Activated CD4-positive, alpha-beta T cell treated with anti-CD3 and anti-CD28 coated beads, Interleukin-2, amount 50 U/mL, for 24 hours (primary cell): ENCODE data around the gene ABHD14A.
"Not testable (repeated sequence)": the region's sequence is repeated elsewhere in the genome, so short reads cannot be mapped to it uniquely, and the experiment has no call there.

ENCODE experiments used
- DNase-seq, 2 donors: peaks; one replicate each; pipeline ENCODE4 v3.0.0-alpha.2; 2020; ENCODE audit warnings: low read depth in 1 of 2, low spot score in 1 of 2

Gene ABHD14A

DNA sequence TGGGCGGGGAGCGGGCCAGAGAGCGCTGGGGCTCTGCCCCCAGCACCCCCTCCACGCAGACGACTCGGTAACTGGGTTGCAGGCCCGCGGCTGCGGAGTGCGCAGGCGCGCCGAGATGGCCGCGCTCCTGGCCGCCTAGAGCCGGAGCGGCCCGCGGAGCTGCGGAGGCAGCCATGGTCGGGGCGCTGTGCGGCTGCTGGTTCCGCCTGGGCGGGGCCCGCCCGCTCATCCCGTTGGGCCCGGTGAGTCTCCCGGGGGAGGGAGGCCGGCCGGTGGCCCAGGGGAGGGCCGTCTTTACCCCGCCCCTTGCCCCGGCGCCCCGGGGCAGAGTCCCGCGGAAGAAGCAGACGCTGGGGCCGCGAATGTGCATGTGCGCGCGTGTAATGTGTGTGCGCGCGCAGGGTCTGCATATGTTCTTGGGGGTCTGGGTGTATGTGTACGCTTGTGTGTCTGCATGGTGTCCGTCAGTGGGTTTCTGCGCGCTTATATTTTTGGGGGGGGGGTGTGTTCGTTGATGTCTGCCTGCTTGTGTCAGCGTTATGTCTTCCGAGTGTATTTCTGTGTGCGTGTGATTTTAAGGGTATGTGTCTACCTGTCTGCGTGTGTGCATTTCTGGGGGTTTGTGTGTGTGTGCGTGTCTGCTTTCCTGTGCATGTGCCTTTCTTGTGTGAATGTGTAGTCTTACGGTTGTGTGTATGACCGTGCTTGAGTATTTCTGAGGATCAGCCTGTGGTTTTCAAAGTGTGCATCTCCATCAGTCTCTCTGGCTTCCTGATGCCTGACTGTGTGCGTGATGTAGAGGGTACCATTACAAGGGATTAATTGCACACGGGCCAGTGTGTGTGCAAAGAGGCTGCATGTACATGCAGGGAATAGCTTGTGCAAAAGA lies at the start of gene ABHD14A:
Gene ABHD14A, plus strand, starts transcription at position 102 of the 889 bp plus-strand sequence. Its CDS starts 72 bp downstream, at position 174.
- peak in 1 of 2 donors; percentile 56 for DNase-seq

DNA sequence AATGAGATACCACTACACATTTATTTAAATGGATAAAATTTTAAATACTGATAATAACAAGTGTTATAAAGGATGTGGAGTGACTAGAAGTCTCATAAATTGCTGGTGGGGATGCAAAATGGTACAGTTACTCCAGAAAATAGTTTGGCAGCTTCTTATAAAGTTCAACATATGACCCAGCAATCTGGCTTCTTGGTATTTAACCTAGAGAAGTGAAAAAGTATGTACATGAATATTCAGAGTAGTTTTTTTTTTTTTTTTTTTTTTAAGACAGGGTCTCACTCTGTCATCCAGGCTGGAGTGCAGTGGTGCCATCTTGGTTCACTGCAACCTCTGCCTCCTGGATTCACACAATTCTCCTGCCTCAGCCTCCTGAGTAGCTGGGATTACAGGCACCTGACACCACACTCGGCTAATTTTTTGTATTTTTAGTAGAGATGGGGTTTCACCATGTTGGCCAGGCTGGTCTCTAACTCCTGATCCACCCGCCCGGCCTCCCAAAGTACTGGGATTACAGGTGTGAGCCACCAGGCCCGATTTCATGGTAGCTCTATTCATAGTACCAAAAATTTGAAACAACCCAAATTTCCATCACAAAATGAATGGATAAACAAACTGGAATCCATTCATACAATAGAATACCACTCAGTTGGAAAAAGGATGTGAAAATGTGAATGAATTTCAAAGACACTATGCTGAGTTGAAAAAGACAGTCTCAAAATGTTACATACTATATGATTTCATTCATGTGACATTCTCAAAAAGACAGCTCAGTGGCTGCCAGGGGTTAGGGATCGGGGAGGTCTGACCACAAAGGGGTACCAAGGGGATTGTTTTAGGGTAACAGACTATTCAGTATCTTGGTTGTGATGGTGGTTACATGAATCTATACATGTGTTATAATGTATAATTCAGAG lies 47.5 kb upstream of the ABHD14A start:
- DNase-seq = no peak

DNA sequence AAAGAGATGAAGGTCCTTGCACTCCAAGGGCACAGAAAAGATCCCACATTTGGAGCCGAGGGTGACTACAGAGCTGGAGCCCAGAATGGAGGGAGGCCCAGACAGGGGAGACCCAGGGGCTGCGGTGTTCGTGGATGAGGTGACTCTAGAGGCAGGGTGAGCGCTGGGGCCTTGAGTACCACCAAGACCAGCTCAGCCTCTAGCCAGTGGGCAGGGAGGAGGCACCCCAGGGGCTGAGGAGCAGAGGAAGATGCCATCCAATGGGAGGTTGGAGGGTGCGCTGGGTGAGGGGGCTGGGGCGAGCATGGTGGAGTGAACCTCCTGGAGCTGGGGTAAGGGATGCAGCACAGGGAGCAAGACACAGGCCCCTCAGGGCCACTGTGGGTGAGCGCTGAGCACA lies 46.4 kb upstream of the ABHD14A start:
- DNase-seq = no peak

DNA sequence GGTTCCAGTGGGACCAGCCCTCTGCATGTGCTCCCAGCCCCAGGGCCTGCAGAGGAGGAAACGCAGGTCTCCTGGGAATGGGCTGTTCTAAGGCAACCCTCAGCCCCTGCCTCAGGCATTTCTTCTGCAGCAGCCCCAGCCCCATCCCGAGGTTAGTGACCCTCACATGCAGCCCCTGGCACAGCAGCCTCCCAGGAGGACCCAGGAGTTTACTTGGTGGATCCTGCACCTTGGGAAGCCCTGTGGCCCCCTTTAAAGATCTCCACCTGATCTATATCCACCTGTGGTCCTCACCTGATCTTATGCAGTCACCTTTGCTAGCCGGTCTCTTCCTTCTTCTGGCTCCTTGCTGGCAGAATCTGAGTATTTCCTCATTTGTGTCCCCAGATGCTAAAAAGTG lies 45.9 kb upstream of the ABHD14A start:
- not testable (repeated sequence) for DNase-seq

DNA sequence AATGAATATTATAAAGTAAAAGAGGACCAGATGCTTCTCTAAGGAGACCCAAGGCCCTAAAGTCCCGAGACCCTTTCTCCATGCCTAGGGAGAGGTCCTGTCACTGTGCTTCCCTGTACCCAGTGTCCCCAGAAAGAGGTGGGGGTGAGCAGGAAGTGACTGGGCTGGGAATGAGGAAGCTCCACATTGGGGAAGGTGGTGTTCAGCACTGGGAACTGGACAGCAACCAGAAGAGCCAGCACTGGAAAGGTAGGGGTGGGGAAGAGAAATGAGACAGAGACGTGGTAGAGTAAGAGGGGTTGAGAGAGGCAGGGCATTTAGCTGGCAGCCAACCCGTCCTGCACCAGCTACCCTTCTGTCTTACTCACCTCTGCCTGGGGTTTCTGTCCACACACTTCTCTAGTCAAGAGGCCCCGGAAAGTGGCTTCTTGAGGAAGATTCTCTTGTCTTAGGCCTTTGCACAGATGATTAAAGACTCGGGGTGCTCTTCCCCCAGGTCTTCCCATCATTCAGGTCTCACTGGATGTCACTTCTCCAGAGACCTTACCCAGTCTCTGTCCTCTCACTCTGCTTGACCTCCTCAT lies 45.4 kb upstream of the ABHD14A start:
- no peak for DNase-seq

DNA sequence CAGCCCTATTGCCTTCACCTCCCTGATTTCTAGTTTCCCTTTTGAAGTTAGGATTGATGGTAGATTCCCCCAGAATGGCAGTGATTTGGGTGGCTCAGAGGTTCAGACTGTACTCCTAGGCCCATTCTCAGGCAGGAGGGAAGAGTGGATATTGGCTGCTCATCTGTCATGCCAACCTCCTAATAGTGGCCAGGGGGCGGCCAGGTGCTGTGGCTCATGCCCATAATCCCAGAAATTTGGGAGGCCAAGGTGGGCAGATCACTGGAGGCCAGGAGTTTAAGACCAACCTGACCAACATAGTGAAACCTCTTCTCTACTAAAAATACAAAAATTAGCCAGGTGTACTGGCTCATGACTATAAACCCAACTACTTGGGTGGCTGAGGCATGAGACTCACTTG lies 44.4 kb upstream of the ABHD14A start:
- no peak for DNase-seq

DNA sequence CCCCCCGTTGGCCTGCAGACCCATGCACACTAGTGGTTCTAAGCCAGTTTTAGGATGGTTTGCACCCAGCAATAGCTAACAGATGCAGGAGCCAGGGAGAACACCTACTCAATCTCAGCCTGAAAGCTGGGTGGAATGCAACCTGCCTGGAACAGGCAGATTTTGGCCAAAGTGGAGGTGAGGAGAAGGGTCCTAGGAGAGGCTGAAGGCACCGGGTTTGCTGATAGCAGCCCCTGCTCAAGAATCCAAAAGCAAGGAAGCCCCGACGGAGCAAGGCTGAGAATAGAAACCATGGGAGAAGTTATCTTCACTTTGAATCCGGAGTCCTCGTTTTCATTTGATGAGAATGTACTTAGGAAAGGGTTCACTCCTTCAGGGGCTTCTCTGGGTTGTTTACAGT lies 43.1 kb upstream of the ABHD14A start:
- DNase-seq = no peak

DNA sequence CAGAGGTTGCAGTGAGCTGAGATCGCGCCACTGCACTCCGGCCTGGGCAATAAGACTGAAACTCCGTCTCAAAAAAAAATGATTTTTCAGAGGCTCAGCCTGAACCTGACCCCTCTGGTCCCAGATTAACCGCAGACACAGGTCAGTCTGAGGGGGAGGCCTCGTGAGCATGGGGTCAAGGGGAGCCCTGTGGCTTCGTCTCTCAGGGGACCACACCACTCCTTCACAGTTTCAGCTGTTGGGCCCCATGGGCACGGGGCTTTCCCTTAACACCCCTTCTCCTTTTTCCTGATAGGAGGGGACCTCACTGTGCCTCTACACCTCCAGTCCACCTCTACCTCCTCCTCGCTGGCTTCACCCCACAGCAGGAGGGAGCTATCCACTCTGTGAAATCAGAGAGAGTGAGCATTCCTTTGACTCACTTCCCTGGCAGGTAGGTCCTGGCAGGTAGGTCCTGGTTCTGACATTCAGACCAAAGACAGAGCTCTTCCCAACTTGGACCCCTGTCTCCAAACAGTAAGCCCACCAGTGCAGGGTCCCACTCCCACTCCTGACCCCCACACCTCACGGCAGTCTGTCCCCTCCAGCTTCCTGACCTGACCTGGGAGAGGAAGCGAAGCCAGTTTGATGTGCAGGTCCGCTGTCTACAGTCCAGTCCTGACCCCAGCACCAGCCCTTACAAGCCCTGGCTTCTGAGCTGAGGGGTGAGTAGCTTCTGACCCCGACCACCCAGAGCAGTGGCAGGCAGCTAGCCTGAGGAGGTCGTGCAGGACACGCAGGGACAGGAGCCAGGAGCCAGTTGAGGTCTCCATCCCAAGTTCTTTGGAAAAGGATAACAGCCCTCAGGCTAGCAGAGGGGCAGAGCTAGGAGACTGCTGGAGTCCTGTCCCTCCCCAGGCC lies 42.1 kb upstream of the ABHD14A start:
- no peak for DNase-seq

DNA sequence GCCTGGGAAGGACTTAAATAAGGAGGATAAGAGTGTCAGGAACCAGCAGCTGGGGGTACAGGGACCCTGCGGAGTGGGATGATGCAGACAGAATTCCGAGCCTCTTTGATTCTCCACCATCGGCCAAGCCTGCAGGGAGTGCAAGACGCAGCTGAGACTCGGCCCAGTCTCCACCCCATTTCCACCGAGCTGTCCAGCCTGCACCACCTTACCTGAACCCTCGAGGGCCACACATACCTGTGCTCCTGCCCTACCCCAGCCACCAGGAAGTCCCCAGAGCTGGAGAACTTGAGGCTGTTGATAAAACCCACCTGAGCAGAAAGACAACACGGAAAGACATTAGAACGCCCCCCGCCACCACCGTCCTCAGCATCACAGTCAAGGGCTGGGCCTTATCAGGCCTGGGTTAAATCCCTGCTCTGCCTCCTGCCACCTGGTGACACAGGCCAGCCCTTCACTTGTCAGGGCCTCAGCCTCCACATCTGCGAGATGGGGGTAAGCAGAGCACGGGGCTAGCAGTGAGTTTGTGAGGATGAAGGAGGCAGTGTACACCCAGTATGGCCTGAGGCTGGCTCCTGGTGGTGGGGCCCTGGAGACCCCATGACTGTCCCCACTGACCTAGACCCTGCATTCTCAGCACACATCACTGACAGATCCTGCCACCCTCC lies 41.3 kb upstream of the ABHD14A start:
- DNase-seq = no peak

DNA sequence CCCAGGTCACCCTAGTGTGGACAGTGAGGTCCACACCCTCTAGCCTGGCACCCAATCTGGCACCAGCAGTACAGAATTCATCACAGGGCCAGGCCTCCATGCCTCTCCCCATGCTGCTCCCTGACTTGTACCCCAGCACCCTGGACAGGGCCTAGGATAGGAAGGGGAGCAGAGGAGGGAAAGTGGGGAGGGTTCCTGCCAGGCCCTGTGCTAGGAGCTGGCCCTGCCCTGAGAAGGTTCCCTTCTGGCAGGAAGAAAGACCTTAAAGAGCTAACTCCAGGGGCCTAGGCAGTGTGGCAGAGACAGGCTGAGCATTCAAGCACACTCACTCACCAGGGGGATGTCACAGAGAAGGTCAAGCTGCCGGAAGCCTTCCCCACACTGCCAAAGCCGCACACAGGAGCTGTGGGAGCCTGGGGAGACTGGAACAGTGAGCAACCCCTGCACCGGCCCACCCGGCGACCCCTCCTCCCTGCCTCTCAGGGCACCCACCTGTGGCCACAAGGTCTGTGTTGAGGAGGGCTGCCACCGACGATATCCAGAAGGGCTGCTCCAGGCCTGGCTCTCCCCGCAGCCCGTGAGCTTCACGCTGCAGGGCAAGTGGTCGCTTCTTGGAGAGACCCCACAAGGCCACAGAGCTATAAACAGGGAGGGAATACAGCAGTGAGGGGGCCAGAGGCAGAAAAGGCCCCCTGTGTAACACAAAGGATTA lies 40.6 kb upstream of the ABHD14A start:
- no peak for DNase-seq

DNA sequence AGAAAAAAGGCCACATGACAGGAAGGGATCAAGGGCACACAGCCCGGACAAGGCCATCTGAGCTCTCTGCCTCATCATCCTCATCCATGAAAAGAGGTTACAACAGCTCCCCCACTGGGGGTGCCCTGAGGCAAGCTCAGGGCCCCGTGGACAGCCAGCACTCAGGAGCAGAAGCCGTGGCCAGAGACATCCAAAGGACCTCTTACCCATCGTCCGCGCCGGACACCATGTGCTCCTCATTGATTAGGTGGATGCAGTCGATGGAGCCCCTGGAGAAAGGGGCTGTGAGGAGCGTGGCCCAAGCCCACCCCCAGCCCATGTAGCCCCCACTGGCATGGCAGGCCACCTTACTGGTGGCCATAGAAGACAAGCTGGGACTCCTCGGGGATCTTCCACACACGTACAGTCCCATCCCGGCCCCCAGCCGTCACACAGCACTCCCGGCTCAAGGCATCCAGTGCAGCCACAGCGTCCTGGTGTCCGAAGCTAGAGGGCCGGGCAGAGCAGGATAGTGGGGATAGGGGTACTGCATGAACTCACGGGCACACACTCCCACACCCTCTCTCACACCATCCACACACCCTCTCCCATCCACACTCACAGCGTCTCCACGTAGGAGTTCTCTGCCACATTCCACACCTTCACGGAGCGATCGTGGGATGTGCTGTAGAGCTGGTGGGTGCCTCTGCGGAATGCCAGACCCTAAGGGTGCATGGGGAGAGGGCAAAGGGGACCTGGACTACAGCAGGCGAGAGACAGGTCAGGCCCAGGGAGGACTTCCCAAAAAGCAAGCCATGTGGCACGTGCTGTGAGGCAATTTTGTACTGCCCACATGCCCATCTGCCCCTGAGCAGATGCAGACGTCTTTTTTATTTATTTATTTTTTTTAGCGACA lies 39.6 kb upstream of the ABHD14A start:
- DNase-seq = no peak

DNA sequence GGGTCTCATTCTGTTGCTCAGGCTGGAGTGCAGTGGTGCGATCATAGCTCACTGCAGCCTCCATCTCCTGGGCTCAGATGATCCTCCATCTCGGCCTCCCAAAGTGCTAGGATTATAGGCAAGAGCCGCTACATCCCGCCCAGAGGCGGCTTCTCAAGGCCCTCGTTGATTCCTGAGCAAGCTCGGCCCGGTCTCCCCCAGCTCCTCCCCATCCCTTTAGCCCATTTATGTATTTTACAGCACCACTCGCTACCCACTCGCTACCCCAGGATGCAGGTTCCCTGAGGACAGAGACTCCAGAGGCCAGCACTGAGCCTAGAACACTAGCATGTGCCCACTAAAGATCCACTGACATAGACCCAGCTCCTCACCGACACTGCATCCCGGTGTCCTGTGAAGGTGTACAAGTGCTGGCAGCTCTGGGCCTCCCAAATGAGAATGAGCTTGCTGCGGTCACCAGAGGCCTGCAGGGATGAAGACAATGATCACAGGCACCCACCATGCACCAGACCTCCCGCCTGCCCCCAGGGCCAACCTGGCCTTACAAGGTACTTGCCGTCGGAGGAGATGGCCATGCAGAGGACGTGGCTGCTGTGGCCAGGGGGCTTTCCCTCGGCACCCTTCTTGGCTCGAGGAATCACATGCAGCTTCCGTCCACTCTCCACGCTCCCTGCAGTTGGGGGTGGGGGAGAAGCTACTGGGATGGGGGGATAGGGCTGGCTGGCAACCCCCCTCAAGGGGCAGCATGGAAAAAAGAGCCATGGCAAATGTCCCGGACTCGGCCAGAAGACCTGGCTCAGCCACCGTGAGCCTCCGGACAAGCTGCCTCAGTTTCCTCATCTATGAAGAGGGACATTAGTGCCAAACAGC lies 38.7 kb upstream of the ABHD14A start:
- DNase-seq = no peak

DNA sequence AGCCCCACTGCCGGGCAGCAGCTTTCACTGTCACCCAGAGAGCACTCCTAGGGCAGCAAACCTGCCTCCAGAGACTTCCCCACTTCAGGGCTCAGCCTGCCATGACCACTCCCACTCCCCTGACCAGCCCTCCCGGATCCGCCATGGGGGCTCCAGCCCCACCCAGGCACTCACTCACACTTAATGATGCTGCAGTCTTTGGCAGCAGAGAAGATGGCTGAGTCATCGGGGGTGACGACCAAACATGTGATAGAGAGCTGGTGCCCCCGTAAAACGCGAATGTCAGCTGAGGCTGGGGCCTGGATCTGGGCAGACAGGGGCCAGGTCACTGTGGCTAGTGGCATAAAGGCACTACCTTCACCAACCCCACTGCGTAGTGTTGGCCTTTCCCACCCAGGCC lies 37.9 kb upstream of the ABHD14A start:
- no peak for DNase-seq

DNA sequence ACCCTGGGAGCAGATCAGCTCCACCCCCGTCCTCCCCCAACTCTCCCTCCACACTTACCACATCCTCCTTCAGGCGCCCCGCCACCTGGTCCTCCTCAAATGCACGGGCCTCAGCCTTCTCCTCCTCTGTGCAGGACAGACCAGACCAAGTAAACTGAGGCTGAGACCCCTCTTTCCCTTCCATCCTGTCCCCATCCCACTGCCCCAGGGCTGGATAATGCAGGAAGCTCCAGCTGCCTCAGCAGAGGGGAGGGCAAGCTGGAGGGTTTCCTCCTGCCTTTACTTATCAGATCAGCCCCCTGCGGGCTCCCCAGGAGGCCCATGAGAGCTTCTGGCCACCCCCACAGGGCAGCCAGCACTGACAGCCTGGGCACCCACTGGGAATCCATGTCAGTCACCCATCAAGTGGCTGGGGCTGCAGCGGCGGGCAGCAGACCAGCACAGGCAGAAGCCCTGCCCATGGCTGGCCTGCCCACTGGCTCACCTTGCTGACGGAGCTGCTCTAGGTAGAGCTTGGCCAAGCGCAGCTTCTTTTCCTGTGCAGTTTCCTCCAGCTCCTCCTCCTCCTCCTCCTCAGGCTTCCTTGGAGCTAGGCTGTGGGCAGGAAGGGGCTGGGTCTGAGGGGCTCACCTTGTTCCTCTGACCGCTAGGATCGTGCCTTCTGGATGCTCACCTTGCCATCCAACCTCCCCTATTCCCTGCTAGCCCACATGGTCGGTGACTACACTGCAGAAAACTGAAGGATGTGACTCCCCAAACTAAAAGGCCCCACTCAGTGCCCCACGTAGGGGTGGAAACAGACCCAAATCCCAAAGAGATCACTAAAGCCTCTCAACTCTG lies 37.0 kb upstream of the ABHD14A start:
- no peak for DNase-seq

DNA sequence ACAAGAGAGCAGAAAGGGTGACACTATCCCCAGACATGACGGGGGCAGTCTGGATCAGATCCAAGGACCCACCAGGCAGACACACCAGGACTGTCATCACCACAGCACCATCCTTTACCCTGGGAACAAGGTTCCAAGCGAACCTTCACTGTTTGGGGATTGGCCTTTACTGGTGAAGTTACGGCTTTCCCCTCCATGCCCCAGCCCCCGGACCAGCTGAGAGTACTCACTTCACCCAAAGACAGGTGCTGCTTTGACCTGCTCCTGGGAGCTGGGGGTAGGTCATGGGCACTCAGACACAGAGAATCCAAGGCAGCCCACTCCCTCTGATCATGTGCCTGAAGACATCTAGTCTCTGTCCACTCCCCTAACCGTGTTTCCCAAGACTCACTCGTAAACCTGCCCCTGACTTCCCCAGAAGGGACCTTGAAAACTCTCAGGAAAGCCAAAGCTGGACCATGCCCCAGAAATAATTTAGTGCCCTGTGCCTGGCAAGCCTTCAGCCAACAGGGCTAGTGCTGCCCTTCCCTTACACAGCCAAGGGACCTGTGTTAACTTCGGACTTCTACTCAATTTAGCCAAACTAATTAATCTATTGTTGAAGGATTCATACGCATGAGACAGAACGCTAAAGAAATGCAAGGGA lies 36.0 kb upstream of the ABHD14A start:
- DNase-seq = no peak
